ENCODE results near the gene UBAP1L. TPM values are rescaled to one million over a fixed set of nuclear protein-coding genes. Genes with fewer than 3 reads are reported as not detected.

The UBAP1L gene
- total RNA-seq, 1 experiment from 2014 or later: 2.5 TPM

DNA sequence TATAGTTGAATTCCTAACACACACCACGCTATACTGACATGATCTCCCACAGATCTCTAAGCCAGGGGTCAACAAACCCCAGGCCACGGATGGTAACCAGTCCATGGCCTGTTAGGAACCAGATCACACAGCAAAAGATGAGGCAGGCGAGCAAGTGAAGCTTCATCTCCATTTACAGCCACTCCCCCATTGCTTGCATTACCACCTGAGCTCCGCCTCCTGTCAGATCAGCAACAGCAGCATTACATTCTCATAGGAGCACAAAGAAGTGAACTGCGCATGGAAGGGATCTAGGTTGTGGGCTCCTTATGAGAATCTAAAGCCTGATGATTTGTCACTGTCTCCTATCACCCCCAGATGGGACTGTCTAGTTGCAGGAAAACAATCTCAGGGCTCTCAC is 15.9 kb upstream of the UBAP1L start:
- no peaks in the 10 kb centered on the region for H3K36me3 ChIP-seq (ENCODE audit: low read depth)
- peaks cover 22% of the 10 kb centered on the region for H3K79me2 ChIP-seq (ENCODE audit: low read depth)
- H3K27me3 ChIP-seq (ENCODE audit: insufficient read depth, low read depth): no peaks in the 10 kb centered on the region
- no peak for DNase-seq
- intact Hi-C loops (cut with micrococcal nuclease; ENCODE audit: unreplicated experiment): no loop called here
- no peak overlapping the region for H3K4me2 ChIP-seq
- no TSS peak for BruUV-seq (replicated peaks)
- no peak overlapping the region for H3K4me3 ChIP-seq
- TF ChIP-seq EZH2 (IDR thresholded peaks at IDR 0.05; ENCODE audit: low read depth): no peak
- TF ChIP-seq, protein P1, sequence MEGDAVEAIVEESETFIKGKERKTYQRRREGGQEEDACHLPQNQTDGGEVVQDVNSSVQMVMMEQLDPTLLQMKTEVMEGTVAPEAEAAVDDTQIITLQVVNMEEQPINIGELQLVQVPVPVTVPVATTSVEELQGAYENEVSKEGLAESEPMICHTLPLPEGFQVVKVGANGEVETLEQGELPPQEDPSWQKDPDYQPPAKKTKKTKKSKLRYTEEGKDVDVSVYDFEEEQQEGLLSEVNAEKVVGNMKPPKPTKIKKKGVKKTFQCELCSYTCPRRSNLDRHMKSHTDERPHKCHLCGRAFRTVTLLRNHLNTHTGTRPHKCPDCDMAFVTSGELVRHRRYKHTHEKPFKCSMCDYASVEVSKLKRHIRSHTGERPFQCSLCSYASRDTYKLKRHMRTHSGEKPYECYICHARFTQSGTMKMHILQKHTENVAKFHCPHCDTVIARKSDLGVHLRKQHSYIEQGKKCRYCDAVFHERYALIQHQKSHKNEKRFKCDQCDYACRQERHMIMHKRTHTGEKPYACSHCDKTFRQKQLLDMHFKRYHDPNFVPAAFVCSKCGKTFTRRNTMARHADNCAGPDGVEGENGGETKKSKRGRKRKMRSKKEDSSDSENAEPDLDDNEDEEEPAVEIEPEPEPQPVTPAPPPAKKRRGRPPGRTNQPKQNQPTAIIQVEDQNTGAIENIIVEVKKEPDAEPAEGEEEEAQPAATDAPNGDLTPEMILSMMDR (conservative IDR thresholded peaks at IDR 0.05): no peak
- POLR2A ChIA-PET (ENCODE audit: unreplicated experiment): no interaction called here
- no peak overlapping the region for H2AFZ ChIP-seq
- 0 out of 2 replicates have a peak, but pooled peaks cover 5% of the 10 kb centered on the region for H3K4me1 ChIP-seq (replicated peaks; ENCODE audit: insufficient read depth)
- H3K27ac ChIP-seq: no peak overlapping the region
- no peaks in the 10 kb centered on the region for H3F3A ChIP-seq (ENCODE audit: insufficient read depth, low read depth)
- H3K9me3 ChIP-seq (ENCODE audit: insufficient read depth, low read depth): no peaks in the 10 kb centered on the region
- CTCF ChIA-PET: no interaction called here
- 0 out of 2 replicates have a peak, but pooled peaks cover 3% of the 10 kb centered on the region for H4K20me1 ChIP-seq (ENCODE audit: insufficient read depth)
- no peaks in the 10 kb centered on the region for H3K9me2 ChIP-seq (ENCODE audit: insufficient read depth)

DNA sequence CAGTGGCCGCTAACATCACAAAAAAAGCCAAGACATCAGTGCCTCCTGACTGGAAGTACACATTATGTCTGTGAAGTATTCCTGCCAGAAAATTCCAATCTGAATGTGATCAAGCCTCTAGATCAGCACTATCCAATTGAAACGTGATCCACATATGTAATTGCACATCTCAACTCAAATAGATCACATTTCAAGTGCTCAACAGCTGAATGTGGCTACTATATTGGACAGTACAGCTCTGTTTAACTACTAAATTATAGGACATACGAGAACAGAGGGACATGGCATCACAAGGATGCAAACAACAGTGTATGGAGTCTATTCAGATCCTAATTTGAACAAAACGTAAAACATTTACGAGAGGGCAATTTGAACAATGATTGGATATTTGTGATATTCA is 542 bp upstream of the UBAP1L start:
- H3K27me3 ChIP-seq (ENCODE audit: insufficient read depth, low read depth): no peaks in the 10 kb centered on the region
- no peaks in the 10 kb centered on the region for H3K4me1 ChIP-seq (replicated peaks; ENCODE audit: insufficient read depth)
- ChIA-PET POLR2A (ENCODE audit: unreplicated experiment) (interaction anchor here (0.5 kb wide), 1 partner anchor 8 kb away, joined by 12 read pairs; no protein-coding TSS in a partner anchor), CTCF (no interaction called here)
- TF ChIP-seq, protein P1 (conservative IDR thresholded peaks at IDR 0.05): no peak
- TF ChIP-seq EZH2 (IDR thresholded peaks at IDR 0.05; ENCODE audit: low read depth): no peak
- no TSS peak for BruUV-seq (replicated peaks)
- no peaks in the 10 kb centered on the region; the same call in 1 of the 2 replicates for H3K36me3 ChIP-seq (ENCODE audit: low read depth)
- intact Hi-C loops (cut with micrococcal nuclease; ENCODE audit: unreplicated experiment): no loop called here
- H3K79me2 ChIP-seq (ENCODE audit: low read depth): no peaks in the 10 kb centered on the region
- no peaks in the 10 kb centered on the region for H3F3A ChIP-seq (ENCODE audit: insufficient read depth, low read depth)
- H3K9me3 ChIP-seq (ENCODE audit: insufficient read depth, low read depth): no peaks in the 10 kb centered on the region
- no peak for DNase-seq
- no peaks in the 10 kb centered on the region for H4K20me1 ChIP-seq (ENCODE audit: insufficient read depth)
- no peak overlapping the region for H3K4me2 ChIP-seq
- no peak overlapping the region for H3K27ac ChIP-seq
- H3K4me3 ChIP-seq: no peak overlapping the region
- no peaks in the 10 kb centered on the region for H3K9me2 ChIP-seq (ENCODE audit: insufficient read depth)
- H2AFZ ChIP-seq: no peak overlapping the region

DNA sequence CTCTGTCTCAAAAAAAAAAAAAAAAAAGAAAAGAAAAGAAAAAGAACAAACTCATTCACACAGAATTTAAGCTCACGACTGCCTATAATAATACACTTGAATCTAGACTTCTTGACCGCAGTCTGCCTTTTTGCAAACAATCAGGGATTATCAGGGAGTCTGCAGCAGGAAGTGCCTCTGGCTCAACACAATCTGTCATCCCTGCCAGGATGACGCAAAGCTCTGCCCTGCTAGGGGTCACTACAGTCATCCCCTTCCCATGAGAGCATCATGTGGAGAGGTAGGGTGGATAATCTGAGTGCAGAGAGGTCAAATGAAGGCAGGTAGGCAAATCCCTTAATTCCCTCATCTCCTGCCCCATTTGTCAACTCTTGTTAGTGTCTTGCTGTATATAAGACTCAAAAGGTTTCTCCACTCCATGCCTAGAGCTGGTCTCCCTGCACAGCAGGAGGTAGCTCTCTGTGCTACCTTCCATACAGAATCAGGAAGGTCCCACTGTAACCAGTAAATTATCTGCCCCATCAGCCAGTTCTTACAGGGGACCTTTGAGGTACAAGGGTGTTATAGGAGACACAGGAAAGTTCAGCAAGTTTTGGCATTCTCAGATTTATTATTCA is 4.2 kb downstream of the UBAP1L start:
- Histone ChIP-seq H4K20me1 (ENCODE audit: insufficient read depth) (no peaks in the 10 kb centered on the region), H3K27me3 (ENCODE audit: insufficient read depth, low read depth) (no peaks in the 10 kb centered on the region), H3K9me2 (ENCODE audit: insufficient read depth) (no peaks in the 10 kb centered on the region), H3K27ac (no peak overlapping the region), H3K4me2 (no peak overlapping the region), H3K36me3 (ENCODE audit: low read depth) (no peaks in the 10 kb centered on the region; the same call in 1 of the 2 replicates), H3F3A (ENCODE audit: insufficient read depth, low read depth) (no peaks in the 10 kb centered on the region), H3K4me1 (replicated peaks; ENCODE audit: insufficient read depth) (no peaks in the 10 kb centered on the region), H3K9me3 (ENCODE audit: insufficient read depth, low read depth) (no peaks in the 10 kb centered on the region), H3K4me3 (no peak overlapping the region), H3K79me2 (ENCODE audit: low read depth) (no peaks in the 10 kb centered on the region), H2AFZ (no peak overlapping the region)
- no peak for DNase-seq
- TF ChIP-seq, protein P1 (conservative IDR thresholded peaks at IDR 0.05): no peak
- TF ChIP-seq EZH2 (IDR thresholded peaks at IDR 0.05; ENCODE audit: low read depth): no peak
- BruUV-seq (replicated peaks): no TSS peak
- ChIA-PET POLR2A (ENCODE audit: unreplicated experiment) (no interaction called here), CTCF (interaction anchor here (0.6 kb wide), 1 partner anchor 58 kb away, joined by 7 read pairs; no protein-coding TSS in a partner anchor)
- intact Hi-C loops (cut with micrococcal nuclease; ENCODE audit: unreplicated experiment): no loop called here
